ENCODE results near the gene ANKRD55.

GRCh38 chr5:56185768-56186311 is 47.3 kb downstream of the ANKRD55 start:
- TF ChIP-seq CTCF (conservative IDR thresholded peaks at IDR 0.05 in 1 of 2, IDR thresholded peaks at IDR 0.05 in 1 of 2; ENCODE audit: low read depth in 1 of 2, low read length in 2 of 2): no peak
- no peak for TF ChIP-seq EZH2 (IDR thresholded peaks at IDR 0.05; ENCODE audit: low read length, missing control alignments)

Measured in fibroblast of lung (primary cell).